HG02981 (cell line): ENCODE measurements around the gene SLC44A4.
A peak's percentile ranks its signal among the peaks of the same experiment; 100 is the strongest.

Source experiments
- ATAC-seq: cut with Tn5 transposase; IDR thresholded peaks from one replicate; pipeline ENCODE4 v1.9.1; 2021; ENCODE audit warnings: mild to moderate bottlenecking, moderate library complexity; ENCODE audit not compliant: unreplicated experiment

Gene SLC44A4

GRCh38 chr6:31901953-31902643, 23.3 kb upstream of the SLC44A4 start, which contains the start of gene ZBTB12:
TSS of gene ZBTB12 (minus strand) at chr6:31902086. CDS start at chr6:31901305, 781 bp downstream.
- ATAC-seq: peak; percentile 33

- no peak for ATAC-seq
Measured at GRCh38 chr6:31901415-31901952, 22.7 kb upstream of the SLC44A4 start.

GRCh38 chr6:31900917-31901414, 22.2 kb upstream of the SLC44A4 start:
- ATAC-seq: no peak

GRCh38 chr6:31899882-31900722, 21.3 kb upstream of the SLC44A4 start:
- ATAC-seq: no peak

- ATAC-seq: no peak
Measured at GRCh38 chr6:31899215-31899614, 20.4 kb upstream of the SLC44A4 start.

GRCh38 chr6:31898383-31899011, 19.7 kb upstream of the SLC44A4 start:
- ATAC-seq: no peak

GRCh38 chr6:31897612-31898382, 19.0 kb upstream of the SLC44A4 start, which contains the start of gene EHMT2:
TSS of gene EHMT2 (minus strand) at chr6:31897698. CDS start at chr6:31897677, 21 bp downstream.
- ATAC-seq: peak; percentile 47

GRCh38 chr6:31896856-31897611, 18.2 kb upstream of the SLC44A4 start:
- ATAC-seq: peak; percentile 2

- no peak for ATAC-seq
Measured at GRCh38 chr6:31896493-31896855, 17.7 kb upstream of the SLC44A4 start.

- no peak for ATAC-seq
Measured at GRCh38 chr6:31892821-31893220, 14.0 kb upstream of the SLC44A4 start.

- ATAC-seq: no peak
Measured at GRCh38 chr6:31889331-31889972, 10.7 kb upstream of the SLC44A4 start.

GRCh38 chr6:31888276-31889258, 9.8 kb upstream of the SLC44A4 start:
- no peak for ATAC-seq

- ATAC-seq: no peak
Measured at GRCh38 chr6:31887173-31888007, 8.6 kb upstream of the SLC44A4 start.

GRCh38 chr6:31886541-31886991, 7.8 kb upstream of the SLC44A4 start:
- no peak for ATAC-seq

- no peak for ATAC-seq
Measured at GRCh38 chr6:31884528-31885035, 5.8 kb upstream of the SLC44A4 start.

- ATAC-seq: no peak
Measured at GRCh38 chr6:31883676-31884075, 4.9 kb upstream of the SLC44A4 start.

GRCh38 chr6:31882344-31882743, 3.5 kb upstream of the SLC44A4 start:
- ATAC-seq: no peak
